H9 (cell line): ENCODE measurements around the gene TCFL5. TPM values are rescaled to one million over a fixed set of nuclear protein-coding genes. Genes with fewer than 3 reads are reported as not detected.

ENCODE experiments used
- DNase-seq: peaks from one replicate; pipeline ENCODE4 v3.0.0-alpha.2; 2017
- H2AFZ ChIP-seq: one replicate; pipeline ENCODE4 v1.6.1; 2013; ENCODE audit warnings: mild to moderate bottlenecking, low read length, control low read depth, moderate library complexity
- H2AK5ac ChIP-seq: 2 replicates; pipeline ENCODE4 v1.6.1; 2013; ENCODE audit warnings: low read length, control low read depth, mixed read lengths; ENCODE audit not compliant: insufficient read length
- H2BK120ac ChIP-seq: one replicate; pipeline ENCODE4 v1.6.1; 2013; ENCODE audit warnings: low read depth, mild to moderate bottlenecking, low read length, control low read depth, inconsistent platforms; ENCODE audit not compliant: poor library complexity, severe bottlenecking
- H2BK12ac ChIP-seq: 2 replicates; pipeline ENCODE4 v1.6.1; 2013; ENCODE audit warnings: low read length, control low read depth, mixed read lengths, low read depth; ENCODE audit not compliant: insufficient read length
- H2BK15ac ChIP-seq: 2 replicates; pipeline ENCODE4 v1.6.1; 2013; ENCODE audit warnings: low read depth, low read length, control low read depth
- H2BK20ac ChIP-seq: one replicate; pipeline ENCODE4 v1.6.1; 2013; ENCODE audit warnings: low read depth, mild to moderate bottlenecking, low read length, control low read depth, inconsistent platforms; ENCODE audit not compliant: poor library complexity, severe bottlenecking
- H2BK5ac ChIP-seq: 2 replicates; pipeline ENCODE4 v1.6.1; 2013; ENCODE audit warnings: low read length, control low read depth, mixed read lengths; ENCODE audit not compliant: insufficient read length
- H3K14ac ChIP-seq: 2 replicates; pipeline ENCODE4 v1.6.1; 2013; ENCODE audit warnings: low read length, control low read depth; ENCODE audit not compliant: insufficient read depth
- H3K18ac ChIP-seq: 2 replicates; pipeline ENCODE4 v1.6.1; 2013; ENCODE audit warnings: low read depth, mild to moderate bottlenecking, mixed read lengths, low read length, control low read depth; ENCODE audit not compliant: insufficient read length
- H3K23ac ChIP-seq: 2 replicates; pipeline ENCODE4 v1.6.1; 2013; ENCODE audit warnings: low read length, control low read depth, mixed read lengths, low read depth; ENCODE audit not compliant: insufficient read length
- H3K23me2 ChIP-seq: 2 replicates; pipeline ENCODE4 v1.6.1; 2013; ENCODE audit warnings: low read depth, mild to moderate bottlenecking, mixed read lengths, low read length, control low read depth; ENCODE audit not compliant: insufficient read length, poor library complexity, severe bottlenecking
- H3K27ac ChIP-seq: 2 replicates; pipeline ENCODE4 v1.5.1; 2013; ENCODE audit warnings: low read length, control low read depth, mixed read lengths, low read depth; ENCODE audit not compliant: insufficient read length
- H3K27me3 ChIP-seq: 2 replicates; pipeline ENCODE4 v1.6.1; 2013; ENCODE audit warnings: low read length, control low read depth, inconsistent platforms; ENCODE audit not compliant: insufficient read depth
- H3K4ac ChIP-seq: 2 replicates; pipeline ENCODE4 v1.6.1; 2013; ENCODE audit warnings: low read depth, mild to moderate bottlenecking, control low read depth, inconsistent platforms, low read length, moderate library complexity
- H3K4me1 ChIP-seq: 2 replicates; pipeline ENCODE4 v1.6.1; 2013; ENCODE audit warnings: low read length, control low read depth, inconsistent platforms; ENCODE audit not compliant: insufficient read depth
- H3K4me2 ChIP-seq: 2 replicates; pipeline ENCODE4 v1.6.1; 2013; ENCODE audit warnings: low read length, control low read depth, mixed read lengths; ENCODE audit not compliant: insufficient read length, insufficient read depth
- H3K56ac ChIP-seq: 2 replicates; pipeline ENCODE4 v1.6.1; 2013; ENCODE audit warnings: low read depth, mild to moderate bottlenecking, mixed read lengths, low read length, control low read depth; ENCODE audit not compliant: insufficient read length
- H3K79me1 ChIP-seq: 2 replicates; pipeline ENCODE4 v1.6.1; 2013; ENCODE audit warnings: low read depth, mild to moderate bottlenecking, moderate library complexity, low read length, control low read depth, inconsistent platforms; ENCODE audit not compliant: insufficient read depth, poor library complexity, severe bottlenecking
- H3K79me2 ChIP-seq: 2 replicates; pipeline ENCODE4 v1.6.1; 2013; ENCODE audit warnings: low read length, control low read depth, inconsistent platforms; ENCODE audit not compliant: insufficient read depth
- H3K9ac ChIP-seq: 2 replicates; pipeline ENCODE4 v1.6.1; 2013; ENCODE audit warnings: low read length, control low read depth, mixed read lengths; ENCODE audit not compliant: insufficient read length; ENCODE audit errors: extremely low read depth
- H3K9me3 ChIP-seq: one replicate; pipeline ENCODE4 v1.6.1; 2013; ENCODE audit warnings: low read depth, low read length, inconsistent platforms; ENCODE audit not compliant: control insufficient read depth
- H3T11ph ChIP-seq: one replicate; pipeline ENCODE4 v1.6.1; 2013; ENCODE audit warnings: mild to moderate bottlenecking, low read length, control low read depth, inconsistent platforms
- H4K20me1 ChIP-seq: one replicate; pipeline ENCODE4 v1.6.1; 2013; ENCODE audit not compliant: control insufficient read depth, insufficient read length, insufficient read depth
- H4K5ac ChIP-seq: 2 replicates; pipeline ENCODE4 v1.6.1; 2013; ENCODE audit warnings: low read depth, mild to moderate bottlenecking, mixed read lengths, low read length, control low read depth; ENCODE audit not compliant: insufficient read length
- H4K8ac ChIP-seq: replicated peaks from 2 replicates; pipeline ENCODE4 v1.6.1; 2013; ENCODE audit warnings: low read length, control low read depth, mixed read lengths, low read depth; ENCODE audit not compliant: insufficient read length
- H4K91ac ChIP-seq: 2 replicates; pipeline ENCODE4 v1.6.1; 2013; ENCODE audit warnings: low read depth, mild to moderate bottlenecking, moderate library complexity, mixed read lengths, low read length, control low read depth; ENCODE audit not compliant: insufficient read length
- H3K27ac Mint-ChIP-seq, 3 experiments: 2 replicates in 2 of 3; 3 replicates in 1 of 3; pipeline ENCODE4 v1.8.0; 2020 to 2021; ENCODE audit warnings: mixed read lengths in 3 of 3, mild to moderate bottlenecking in 1 of 3, moderate library complexity in 1 of 3
- H3K27me3 Mint-ChIP-seq: 2 replicates; pipeline ENCODE4 v1.8.0; 2021; ENCODE audit warnings: low read depth, mild to moderate bottlenecking, moderate library complexity, mixed read lengths
- H3K36me3 Mint-ChIP-seq, 3 experiments: 2 replicates in 2 of 3; 3 replicates in 1 of 3; pipeline ENCODE4 v1.8.0; 2020 to 2021; ENCODE audit warnings: low read depth in 3 of 3, mixed read lengths in 3 of 3; ENCODE audit not compliant: insufficient read depth in 1 of 3
- H3K4me1 Mint-ChIP-seq, 2 experiments: 2 replicates each; pipeline ENCODE4 v1.8.0; 2020; ENCODE audit warnings: mixed read lengths in 2 of 2
- H3K4me3 Mint-ChIP-seq, 2 experiments: 2 replicates in 1 of 2; 3 replicates in 1 of 2; pipeline ENCODE4 v1.8.0; 2020 to 2021; ENCODE audit warnings: mild to moderate bottlenecking in 2 of 2, mixed read lengths in 2 of 2, moderate library complexity in 1 of 2
- H3K9me3 Mint-ChIP-seq, 2 experiments: 2 replicates in 1 of 2; 3 replicates in 1 of 2; pipeline ENCODE4 v1.8.0; 2020; ENCODE audit warnings: mild to moderate bottlenecking in 2 of 2, mixed read lengths in 2 of 2, moderate library complexity in 1 of 2
- WGBS: extraction: QIAGEN DNeasy Blood & Tissue Kit; methylation state at CpG from one replicate; pipeline ENCODE4 v1.1.7; 2013; ENCODE audit warnings: missing lambda C conversion rate, low lambda C conversion rate, mixed read lengths; ENCODE audit not compliant: insufficient read length; ENCODE audit errors: extremely low coverage; 5-methylcytosine and 5-hydroxymethylcytosine counted together
- total RNA-seq: library from RNA; stranded (reverse); gene quantifications from 2 replicates; pipeline ENCODE4 v1.2.1, GENCODE V29; 2021
- TF ChIP-seq, protein P1 (sequence below): fragments of 200-600 bp; sonication (generic); conservative IDR thresholded peaks from 3 replicates; pipeline ENCODE4 v1.8.0; 2021; ENCODE audit warnings: antibody characterized with exemption, mild to moderate bottlenecking

The TCFL5 gene
- total RNA-seq, 1 experiment from 2014 or later, result 16.4 TPM

DNA sequence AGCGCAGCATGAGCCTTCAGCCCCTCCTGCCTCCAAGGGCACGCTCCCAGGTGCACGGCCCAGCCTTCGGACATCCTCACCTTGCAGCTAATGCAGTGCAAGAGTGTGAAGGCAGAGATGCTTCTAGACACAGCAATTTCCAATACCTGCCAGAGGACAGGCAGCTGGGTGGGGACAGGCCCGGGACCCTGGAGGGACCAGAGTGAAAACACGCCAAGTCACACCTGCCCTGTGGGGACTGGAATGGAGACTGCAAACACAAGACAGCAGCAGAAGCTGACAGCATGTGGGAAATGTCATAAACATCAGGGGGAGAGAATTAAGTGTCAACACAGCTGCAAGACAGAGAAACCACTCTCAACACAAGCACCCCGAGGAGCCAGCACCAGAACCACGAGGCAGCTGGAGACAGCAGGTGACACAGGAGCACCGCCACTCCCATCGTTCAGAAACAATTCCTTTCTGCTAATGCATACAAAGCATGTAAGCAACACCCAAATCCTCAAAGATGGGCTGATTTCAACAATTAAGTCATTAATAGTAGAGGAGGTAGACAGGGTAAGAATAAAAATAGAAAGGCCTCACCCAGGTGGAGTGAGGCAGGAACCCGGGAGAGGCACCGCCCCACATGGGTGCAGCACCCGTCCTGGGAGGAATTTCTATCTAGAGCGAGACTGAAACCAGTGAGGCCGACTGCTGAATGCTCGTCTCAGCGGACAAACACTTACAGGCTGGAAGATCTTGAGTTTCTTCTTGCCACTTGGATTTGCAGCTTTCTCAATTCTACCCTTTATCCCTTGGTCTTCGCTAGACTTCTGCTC lies 47.6 kb upstream of the TCFL5 start:
- Mint-ChIP-seq H3K4me1 (peaks cover 4 to 5% of the 10 kb centered on the region in 2 experiments; a peak in 3 of 4 replicates), H3K36me3 (peaks cover 72 to 90% (median 88%) of the 10 kb centered on the region in 3 experiments), H3K27ac (peak overlapping the region in 1 of 3 experiments; percentile 65; a peak in 1 of 7 replicates), H3K27me3 (no peaks in the 10 kb centered on the region), H3K4me3 (no peak overlapping the region), H3K9me3 (no peaks in the 10 kb centered on the region)
- Histone ChIP-seq H2BK12ac (no peak overlapping the region), H3K27me3 (no peaks in the 10 kb centered on the region), H3K9ac (no peak overlapping the region), H3K79me1 (peaks cover 26% of the 10 kb centered on the region), H2BK15ac (no peak overlapping the region), H3K9me3 (no peaks in the 10 kb centered on the region), H3K18ac (no peak overlapping the region), H4K91ac (no peak overlapping the region), H3K23ac (no peak overlapping the region), H2BK20ac (no peak overlapping the region), H4K5ac (no peak overlapping the region), H3T11ph (no peak overlapping the region), H3K4ac (no peak overlapping the region), H2BK120ac (no peak overlapping the region), H4K8ac (no peak overlapping the region), H3K14ac (no peak overlapping the region), H3K27ac (no peak overlapping the region), H3K23me2 (no peaks in the 10 kb centered on the region), H2AFZ (no peak overlapping the region), H2AK5ac (no peak overlapping the region), H2BK5ac (no peak overlapping the region), H4K20me1 (peaks cover 2% of the 10 kb centered on the region), H3K79me2 (peaks cover 39% of the 10 kb centered on the region; the same call in 1 of the 2 replicates), H3K56ac (no peak overlapping the region), H3K4me2 (no peak overlapping the region), H3K4me1 (no peaks in the 10 kb centered on the region)
- no CpG with 5 or more reads among the region's 18 CpGs for WGBS
- no peak for DNase-seq
- TF ChIP-seq, protein P1, sequence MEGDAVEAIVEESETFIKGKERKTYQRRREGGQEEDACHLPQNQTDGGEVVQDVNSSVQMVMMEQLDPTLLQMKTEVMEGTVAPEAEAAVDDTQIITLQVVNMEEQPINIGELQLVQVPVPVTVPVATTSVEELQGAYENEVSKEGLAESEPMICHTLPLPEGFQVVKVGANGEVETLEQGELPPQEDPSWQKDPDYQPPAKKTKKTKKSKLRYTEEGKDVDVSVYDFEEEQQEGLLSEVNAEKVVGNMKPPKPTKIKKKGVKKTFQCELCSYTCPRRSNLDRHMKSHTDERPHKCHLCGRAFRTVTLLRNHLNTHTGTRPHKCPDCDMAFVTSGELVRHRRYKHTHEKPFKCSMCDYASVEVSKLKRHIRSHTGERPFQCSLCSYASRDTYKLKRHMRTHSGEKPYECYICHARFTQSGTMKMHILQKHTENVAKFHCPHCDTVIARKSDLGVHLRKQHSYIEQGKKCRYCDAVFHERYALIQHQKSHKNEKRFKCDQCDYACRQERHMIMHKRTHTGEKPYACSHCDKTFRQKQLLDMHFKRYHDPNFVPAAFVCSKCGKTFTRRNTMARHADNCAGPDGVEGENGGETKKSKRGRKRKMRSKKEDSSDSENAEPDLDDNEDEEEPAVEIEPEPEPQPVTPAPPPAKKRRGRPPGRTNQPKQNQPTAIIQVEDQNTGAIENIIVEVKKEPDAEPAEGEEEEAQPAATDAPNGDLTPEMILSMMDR, result no peak
